Mesendoderm (in vitro differentiated cells): Measurements from ENCODE around the gene C14orf119.

Experiments
- DNase-seq: peaks from one replicate; pipeline ENCODE4 v3.0.0; 2013
- H2AK5ac ChIP-seq: 2 replicates; pipeline ENCODE4 v1.6.1; 2013; ENCODE audit warnings: low read length, inconsistent platforms
- H2BK120ac ChIP-seq: 2 replicates; pipeline ENCODE4 v1.6.1; 2013; ENCODE audit warnings: low read depth, mild to moderate bottlenecking, low read length, moderate library complexity, mixed read lengths
- H2BK15ac ChIP-seq: replicated peaks from 2 replicates; pipeline ENCODE4 v1.6.1; 2013; ENCODE audit warnings: low read depth, mild to moderate bottlenecking, moderate library complexity
- H2BK5ac ChIP-seq: 2 replicates; pipeline ENCODE4 v1.6.1; 2013; ENCODE audit warnings: low read length, inconsistent platforms
- H3K18ac ChIP-seq: 2 replicates; pipeline ENCODE4 v1.6.1; 2013; ENCODE audit warnings: mild to moderate bottlenecking, low read length, mixed read lengths
- H3K23ac ChIP-seq: one replicate; pipeline ENCODE4 v1.6.1; 2013; ENCODE audit warnings: low read length
- H3K27ac ChIP-seq: 2 replicates; pipeline ENCODE4 v1.5.1; 2013; ENCODE audit warnings: low read depth, mild to moderate bottlenecking, inconsistent platforms, low read length, moderate library complexity
- H3K27me3 ChIP-seq: 2 replicates; pipeline ENCODE4 v1.6.1; 2013; ENCODE audit warnings: low read length, control low read depth, mild to moderate bottlenecking, inconsistent platforms; ENCODE audit not compliant: insufficient read depth, poor library complexity
- H3K36me3 ChIP-seq: 2 replicates; pipeline ENCODE4 v1.6.1; 2013; ENCODE audit warnings: low read length, inconsistent platforms; ENCODE audit not compliant: control insufficient read depth, insufficient read depth
- H3K4ac ChIP-seq: one replicate; pipeline ENCODE4 v1.6.1; 2013; ENCODE audit warnings: low read depth, mild to moderate bottlenecking, low read length, moderate library complexity
- H3K4me1 ChIP-seq: 2 replicates; pipeline ENCODE4 v1.6.1; 2013; ENCODE audit warnings: low read depth, low read length, inconsistent platforms; ENCODE audit not compliant: control insufficient read depth
- H3K4me2 ChIP-seq: 2 replicates; pipeline ENCODE4 v1.6.1; 2013; ENCODE audit warnings: low read length
- H3K4me3 ChIP-seq: 2 replicates; pipeline ENCODE4 v1.5.1; 2013; ENCODE audit warnings: mild to moderate bottlenecking, low read length
- H3K56ac ChIP-seq: one replicate; pipeline ENCODE4 v1.6.1; 2013; ENCODE audit warnings: low read length
- H3K79me1 ChIP-seq: 2 replicates; pipeline ENCODE4 v1.6.1; 2013; ENCODE audit warnings: low read length, inconsistent platforms
- H3K79me2 ChIP-seq: 2 replicates; pipeline ENCODE4 v1.6.1; 2013; ENCODE audit warnings: mild to moderate bottlenecking, low read length; ENCODE audit not compliant: control insufficient read depth, insufficient read depth
- H3K9ac ChIP-seq: 2 replicates; pipeline ENCODE4 v1.6.1; 2013; ENCODE audit warnings: low read length, inconsistent platforms
- H4K5ac ChIP-seq: one replicate; pipeline ENCODE4 v1.6.1; 2013; ENCODE audit warnings: low read length
- H4K8ac ChIP-seq: one replicate; pipeline ENCODE4 v1.6.1; 2013; ENCODE audit warnings: low read depth, mild to moderate bottlenecking, control low read depth, low read length, moderate library complexity
- WGBS: extraction: QIAGEN DNeasy Blood & Tissue Kit; methylation state at CpG from one replicate; pipeline ENCODE4 v1.1.7; 2013; ENCODE audit warnings: low lambda C conversion rate, missing lambda C conversion rate; ENCODE audit not compliant: insufficient coverage; ENCODE audit errors: extremely low coverage; 5-methylcytosine and 5-hydroxymethylcytosine counted together

The C14orf119 gene

DNA sequence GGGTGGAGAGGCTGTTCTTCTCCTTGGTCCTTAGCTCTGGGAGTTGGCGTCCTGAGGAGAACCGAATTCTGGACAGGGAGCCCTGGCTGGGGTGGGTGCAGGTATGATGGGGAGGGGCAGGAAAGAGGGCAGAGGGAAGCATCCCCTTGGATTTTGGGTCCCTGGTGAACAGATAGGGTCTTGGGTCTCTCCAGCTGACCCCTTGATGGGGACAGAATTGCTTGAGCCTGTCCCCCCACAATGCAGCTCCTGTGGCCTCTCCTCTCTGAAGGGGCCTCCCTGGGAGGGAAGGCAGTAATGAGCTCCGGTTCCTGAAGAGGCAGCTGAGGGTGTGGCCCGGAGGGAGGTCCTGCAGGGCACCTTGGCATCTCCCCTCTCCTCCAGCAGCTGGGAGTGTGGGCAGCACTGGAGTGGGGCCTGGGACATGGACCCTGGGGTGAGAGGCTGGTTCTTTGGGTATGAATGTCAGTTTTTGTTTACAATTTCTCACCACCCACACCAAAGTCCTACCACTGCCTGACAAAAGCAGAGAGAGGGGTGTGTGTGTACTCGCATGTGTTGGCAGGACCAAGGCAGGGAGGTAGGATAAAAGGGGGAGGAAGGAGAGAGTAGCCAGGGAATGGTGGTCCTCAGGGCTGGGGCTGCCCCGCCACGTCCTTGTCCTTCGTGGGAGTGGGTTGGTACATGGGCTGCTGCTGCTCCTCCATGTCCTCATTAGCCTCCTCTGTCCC lies 31.4 kb downstream of the C14orf119 start:
- no peak overlapping the region for H2BK120ac ChIP-seq
- no peak overlapping the region for H3K56ac ChIP-seq
- WGBS: no CpG with 5 or more reads among the region's 8 CpGs
- H2BK5ac ChIP-seq: no peak overlapping the region
- H2BK15ac ChIP-seq: no peak overlapping the region
- no peak overlapping the region for H3K23ac ChIP-seq
- H3K36me3 ChIP-seq: peaks cover 4% of the 10 kb centered on the region
- no peaks in the 10 kb centered on the region for H3K27me3 ChIP-seq
- H4K5ac ChIP-seq: no peak overlapping the region
- peaks cover 2% of the 10 kb centered on the region for H3K4me1 ChIP-seq
- no peak for DNase-seq
- H3K18ac ChIP-seq: no peak overlapping the region
- no peak overlapping the region for H3K4ac ChIP-seq
- H3K27ac ChIP-seq: no peak overlapping the region
- no peaks in the 10 kb centered on the region for H3K79me1 ChIP-seq
- H3K4me3 ChIP-seq: no peak overlapping the region
- H3K9ac ChIP-seq: no peak overlapping the region
- no peak overlapping the region for H2AK5ac ChIP-seq
- H3K4me2 ChIP-seq: no peak overlapping the region
- no peaks in the 10 kb centered on the region for H3K79me2 ChIP-seq
- no peak overlapping the region for H4K8ac ChIP-seq

DNA sequence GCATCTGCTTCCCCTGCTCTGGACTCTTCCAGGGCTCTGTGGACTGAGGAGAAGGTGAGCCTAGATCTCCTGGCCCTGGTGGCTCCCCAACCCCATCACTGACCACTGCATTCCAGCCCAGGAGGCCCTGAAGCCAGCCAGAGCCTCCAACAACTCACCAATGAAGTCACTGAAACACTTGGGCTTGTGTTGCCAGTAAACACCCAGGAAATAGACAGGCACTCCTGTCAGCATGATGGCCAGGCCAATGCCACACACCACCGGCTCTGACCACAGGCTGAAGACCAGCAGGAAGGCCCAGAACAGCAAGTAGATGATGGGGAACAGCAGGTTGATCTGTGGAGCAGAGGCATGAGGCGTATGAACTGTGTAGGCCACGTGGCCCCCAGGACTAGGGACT lies 32.6 kb downstream of the C14orf119 start:
- Histone ChIP-seq H2AK5ac (no peak overlapping the region), H2BK120ac (no peak overlapping the region)
- no peak for DNase-seq

DNA sequence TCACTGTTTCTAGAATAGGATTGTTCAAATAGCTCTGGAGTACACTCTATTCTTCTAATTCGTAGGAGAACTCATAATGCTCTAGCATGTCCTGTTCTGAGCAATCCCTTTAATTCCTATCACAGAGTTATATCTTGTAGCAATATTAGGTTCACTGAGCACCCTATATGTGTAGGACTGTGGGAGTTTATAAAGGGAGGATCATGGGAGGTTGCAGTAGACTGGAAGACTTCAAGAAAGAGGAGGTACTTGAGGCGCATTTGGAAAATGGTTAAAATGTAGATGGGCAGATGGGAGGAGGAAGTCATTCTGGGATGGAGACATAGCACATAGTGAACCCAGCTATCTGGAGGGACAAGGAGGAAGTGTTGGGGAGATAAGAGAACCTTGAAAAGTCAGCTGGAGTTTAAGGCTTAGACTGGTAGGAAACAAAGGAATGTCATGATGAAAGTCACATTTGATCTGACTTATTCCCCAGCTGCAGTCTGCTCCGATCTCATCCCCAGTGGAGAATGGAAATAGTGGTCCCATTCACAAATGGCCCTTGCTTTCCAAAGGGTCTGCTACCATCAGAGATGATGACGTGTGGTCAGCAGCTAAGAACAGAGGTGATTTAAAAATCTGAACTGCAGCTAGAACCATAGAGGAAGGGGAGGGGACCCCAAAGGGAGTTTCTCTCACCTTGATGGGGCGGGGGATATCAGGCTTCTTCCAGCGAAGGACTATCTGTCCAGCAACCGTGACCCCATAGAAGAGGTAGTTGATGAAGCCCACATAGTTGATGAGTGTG lies 33.9 kb downstream of the C14orf119 start:
- peaks cover 4% of the 10 kb centered on the region for H3K36me3 ChIP-seq
- no peaks in the 10 kb centered on the region for H3K79me1 ChIP-seq
- no peak overlapping the region for H3K23ac ChIP-seq
- no peak overlapping the region for H2AK5ac ChIP-seq
- no peak overlapping the region for H3K9ac ChIP-seq
- H3K56ac ChIP-seq: no peak overlapping the region
- no peak overlapping the region for H2BK15ac ChIP-seq
- no peak overlapping the region for H3K4ac ChIP-seq
- no peaks in the 10 kb centered on the region for H3K27me3 ChIP-seq
- no peak overlapping the region for H2BK5ac ChIP-seq
- no peaks in the 10 kb centered on the region for H3K79me2 ChIP-seq
- H3K4me2 ChIP-seq: no peak overlapping the region
- DNase-seq: no peak
- H4K5ac ChIP-seq: no peak overlapping the region
- no peak overlapping the region for H3K18ac ChIP-seq
- WGBS: no CpG with 5 or more reads among the region's 7 CpGs
- no peak overlapping the region for H3K4me3 ChIP-seq
- no peak overlapping the region for H3K27ac ChIP-seq
- no peak overlapping the region for H4K8ac ChIP-seq
- no peak overlapping the region for H2BK120ac ChIP-seq
- H3K4me1 ChIP-seq: no peaks in the 10 kb centered on the region

More for the DNA sequence above, 32.6 kb downstream of the C14orf119 start:
- Histone ChIP-seq H3K9ac (no peak overlapping the region), H3K4me2 (no peak overlapping the region), H3K27me3 (no peaks in the 10 kb centered on the region), H3K23ac (no peak overlapping the region), H3K79me1 (no peaks in the 10 kb centered on the region), H3K79me2 (no peaks in the 10 kb centered on the region), H3K4me3 (no peak overlapping the region), H3K18ac (no peak overlapping the region), H3K27ac (no peak overlapping the region), H2BK5ac (no peak overlapping the region), H4K8ac (no peak overlapping the region), H4K5ac (no peak overlapping the region), H2BK15ac (no peak overlapping the region), H3K36me3 (peaks cover 4% of the 10 kb centered on the region), H3K4me1 (peaks cover 2% of the 10 kb centered on the region), H3K4ac (no peak overlapping the region), H3K56ac (no peak overlapping the region)
- WGBS: no CpG with 5 or more reads among the region's 3 CpGs

- no peak overlapping the region for H2BK5ac ChIP-seq
- H3K79me2 ChIP-seq: no peaks in the 10 kb centered on the region
- no peak overlapping the region for H3K4ac ChIP-seq
- H3K4me3 ChIP-seq: no peak overlapping the region
- no peak overlapping the region for H3K27ac ChIP-seq
- H3K9ac ChIP-seq: no peak overlapping the region
- H2AK5ac ChIP-seq: no peak overlapping the region
- H3K36me3 ChIP-seq: peaks cover 4% of the 10 kb centered on the region
- H3K23ac ChIP-seq: no peak overlapping the region
- H3K4me1 ChIP-seq: no peaks in the 10 kb centered on the region
- H4K5ac ChIP-seq: no peak overlapping the region
- H3K56ac ChIP-seq: no peak overlapping the region
- no peak overlapping the region for H2BK15ac ChIP-seq
- no peak for DNase-seq
- H2BK120ac ChIP-seq: no peak overlapping the region
- no peaks in the 10 kb centered on the region for H3K27me3 ChIP-seq
- no peak overlapping the region for H4K8ac ChIP-seq
- H3K18ac ChIP-seq: no peak overlapping the region
- no peak overlapping the region for H3K4me2 ChIP-seq
- H3K79me1 ChIP-seq: no peaks in the 10 kb centered on the region
- no CpG with 5 or more reads among the region's 7 CpGs for WGBS
These were observed 34.5 kb downstream of the C14orf119 start for GRCh38 chr14:23129759-23130316.

GRCh38 chr14:23130871-23131270 lies 35.6 kb downstream of the C14orf119 start:
- Histone ChIP-seq H4K5ac (no peak overlapping the region), H2BK5ac (no peak overlapping the region), H3K23ac (no peak overlapping the region), H3K4me1 (no peaks in the 10 kb centered on the region), H3K27me3 (no peaks in the 10 kb centered on the region), H3K79me1 (no peaks in the 10 kb centered on the region), H3K4ac (no peak overlapping the region), H3K4me3 (no peak overlapping the region), H4K8ac (no peak overlapping the region), H3K4me2 (no peak overlapping the region), H2AK5ac (no peak overlapping the region), H3K18ac (no peak overlapping the region), H3K27ac (no peak overlapping the region), H3K79me2 (no peaks in the 10 kb centered on the region), H2BK120ac (no peak overlapping the region), H3K36me3 (peaks cover 4% of the 10 kb centered on the region), H2BK15ac (no peak overlapping the region), H3K9ac (no peak overlapping the region), H3K56ac (no peak overlapping the region)
- no peak for DNase-seq
- WGBS: no CpG with 5 or more reads among the region's 3 CpGs
